SU-DHL-6 (cell line): Measurements from ENCODE around the gene CLRN2.

ENCODE experiments used
- H2AFZ ChIP-seq: fragments of 200-600 bp; sonication (generic); 2 replicates; pipeline ENCODE4 v1.6.1; 2014; ENCODE audit warnings: low read depth, mild to moderate bottlenecking, moderate library complexity, mixed read lengths, antibody characterized with exemption, low read length; ENCODE audit not compliant: severe bottlenecking
- H3F3A ChIP-seq: fragments of 200-600 bp; shearing (Covaris generic); 2 replicates; pipeline ENCODE4 v1.6.0; 2016; ENCODE audit warnings: antibody characterized with exemption, mild to moderate bottlenecking; ENCODE audit not compliant: insufficient read depth
- H3K27ac ChIP-seq: fragments of 200-600 bp; sonication (generic); 2 replicates; pipeline ENCODE4 v1.5.1; 2016; ENCODE audit warnings: low read depth, mild to moderate bottlenecking, low read length, moderate library complexity, mixed read lengths
- H3K27me3 ChIP-seq: fragments of 200-600 bp; sonication (generic), shearing (Covaris generic); 2 replicates; pipeline ENCODE4 v1.6.0; 2014; ENCODE audit warnings: mild to moderate bottlenecking, low read length
- H3K36me3 ChIP-seq: fragments of 200-600 bp; sonication (generic); 2 replicates; pipeline ENCODE4 v1.6.1; 2014; ENCODE audit warnings: mild to moderate bottlenecking, low read length, mixed read lengths
- H3K4me2 ChIP-seq: fragments of 300-600, 200-600 bp; shearing (Covaris generic), sonication (generic); 2 replicates; pipeline ENCODE4 v1.6.0; 2014; ENCODE audit warnings: low read length, low read depth, mild to moderate bottlenecking; ENCODE audit not compliant: poor library complexity, severe bottlenecking
- H3K4me3 ChIP-seq: fragments of 200-600 bp; sonication (generic); 2 replicates; pipeline ENCODE4 v1.5.1; 2014; ENCODE audit warnings: antibody characterized with exemption, low read length, mild to moderate bottlenecking, mixed read lengths; ENCODE audit not compliant: insufficient read depth, poor library complexity, severe bottlenecking
- H3K79me2 ChIP-seq: fragments of 200-600 bp; sonication (generic); 2 replicates; pipeline ENCODE4 v1.6.1; 2014; ENCODE audit warnings: mild to moderate bottlenecking, low read length, moderate library complexity; ENCODE audit not compliant: insufficient read depth
- H3K9ac ChIP-seq: fragments of 200-600 bp; sonication (generic); 2 replicates; pipeline ENCODE4 v1.7.0; 2014; ENCODE audit warnings: mild to moderate bottlenecking, low read length
- H3K9me2 ChIP-seq: fragments of 200-600 bp; sonication (generic); replicated peaks from 2 replicates; pipeline ENCODE4 v1.6.1; 2014; ENCODE audit warnings: low read length; ENCODE audit not compliant: insufficient read depth
- H3K9me3 ChIP-seq: fragments of 200-600 bp; sonication (generic); 2 replicates; pipeline ENCODE4 v1.6.1; 2014; ENCODE audit warnings: low read length, mixed read lengths; ENCODE audit not compliant: insufficient read depth
- H4K20me1 ChIP-seq: fragments of 200-600 bp; sonication (generic); 2 replicates; pipeline ENCODE4 v1.6.1; 2014; ENCODE audit warnings: low read depth, mild to moderate bottlenecking, antibody characterized with exemption, low read length, moderate library complexity, mixed read lengths
- CTCF ChIP-seq: fragments of 200-600 bp; sonication (generic); IDR thresholded peaks from one replicate; pipeline ENCODE4 v1.5.1; 2017; ENCODE audit warnings: antibody characterized with exemption, mild to moderate bottlenecking, low read length, moderate library complexity; ENCODE audit not compliant: insufficient read depth, poor library complexity, severe bottlenecking
- EZH2phosphoT487 ChIP-seq: fragments of 200-600 bp; sonication (generic), shearing (Covaris generic); conservative IDR thresholded peaks from 2 replicates; pipeline ENCODE4 v1.6.1; 2018; ENCODE audit warnings: mild to moderate bottlenecking, antibody characterized with exemption, low read length, moderate library complexity, mixed read lengths

Gene CLRN2

GRCh38 chr4:17546678-17547077 is 31.7 kb downstream of the CLRN2 start:
- Histone ChIP-seq H3K27ac (no peak overlapping the region), H3K79me2 (no peaks in the 10 kb centered on the region), H3K36me3 (no peaks in the 10 kb centered on the region), H3K27me3 (no peaks in the 10 kb centered on the region), H3F3A (no peaks in the 10 kb centered on the region), H2AFZ (no peak overlapping the region), H3K9me2 (no peaks in the 10 kb centered on the region), H3K4me3 (no peak overlapping the region), H3K9me3 (no peaks in the 10 kb centered on the region), H3K4me2 (no peak overlapping the region), H4K20me1 (no peaks in the 10 kb centered on the region), H3K9ac (no peak overlapping the region)
- TF ChIP-seq CTCF (no peak), EZH2phosphoT487 (no peak)

GRCh38 chr4:17550549-17550948 is 35.6 kb downstream of the CLRN2 start:
- no peaks in the 10 kb centered on the region for H3K9me3 ChIP-seq
- no peak overlapping the region for H3K4me2 ChIP-seq
- no peak overlapping the region for H3K4me3 ChIP-seq
- no peaks in the 10 kb centered on the region for H3K9me2 ChIP-seq
- H3K27ac ChIP-seq, result no peak overlapping the region
- H3K36me3 ChIP-seq, result no peaks in the 10 kb centered on the region
- TF ChIP-seq CTCF, result no peak
- TF ChIP-seq EZH2phosphoT487, result no peak
- no peaks in the 10 kb centered on the region for H4K20me1 ChIP-seq
- no peak overlapping the region for H3K9ac ChIP-seq
- H3K27me3 ChIP-seq, result no peaks in the 10 kb centered on the region
- H2AFZ ChIP-seq, result no peak overlapping the region
- H3F3A ChIP-seq, result no peaks in the 10 kb centered on the region
- no peaks in the 10 kb centered on the region for H3K79me2 ChIP-seq

DNA sequence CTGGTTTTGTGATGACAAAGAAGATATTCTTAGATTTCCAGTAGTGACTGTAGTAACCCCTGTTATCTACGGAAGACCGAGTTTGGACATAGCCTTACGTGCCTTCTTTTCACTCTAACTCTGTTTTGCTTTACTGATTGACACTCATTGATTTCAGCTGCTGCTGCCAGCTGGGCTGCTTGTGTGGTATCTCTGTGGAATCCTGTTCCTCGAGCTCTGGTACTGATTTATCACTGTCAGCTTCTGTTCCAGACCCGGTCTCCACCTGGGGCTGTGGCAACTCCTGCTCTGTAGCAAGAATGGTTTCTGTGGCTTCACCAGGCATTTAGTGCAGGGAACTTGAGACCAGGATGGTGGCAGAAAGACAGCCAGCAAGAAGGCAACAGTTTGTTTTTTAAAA is 37.5 kb downstream of the CLRN2 start:
- no peak overlapping the region for H3K4me3 ChIP-seq
- H3K9me2 ChIP-seq, result no peaks in the 10 kb centered on the region
- no peak overlapping the region for H3K27ac ChIP-seq
- H3K27me3 ChIP-seq, result no peaks in the 10 kb centered on the region
- H3K79me2 ChIP-seq, result no peaks in the 10 kb centered on the region
- TF ChIP-seq EZH2phosphoT487 (no peak), CTCF (no peak)
- no peak overlapping the region for H3K9ac ChIP-seq
- no peak overlapping the region for H3K4me2 ChIP-seq
- no peaks in the 10 kb centered on the region for H3K36me3 ChIP-seq
- H2AFZ ChIP-seq, result no peak overlapping the region
- H3F3A ChIP-seq, result no peaks in the 10 kb centered on the region
- no peaks in the 10 kb centered on the region for H4K20me1 ChIP-seq
- H3K9me3 ChIP-seq, result no peaks in the 10 kb centered on the region

- no peaks in the 10 kb centered on the region for H3K36me3 ChIP-seq
- H3K9me2 ChIP-seq, result no peaks in the 10 kb centered on the region
- H3K27ac ChIP-seq, result no peak overlapping the region
- no peaks in the 10 kb centered on the region for H3K9me3 ChIP-seq
- no peak overlapping the region for H2AFZ ChIP-seq
- no peak overlapping the region for H3K4me2 ChIP-seq
- no peaks in the 10 kb centered on the region for H3F3A ChIP-seq
- H4K20me1 ChIP-seq, result no peaks in the 10 kb centered on the region
- no peaks in the 10 kb centered on the region for H3K27me3 ChIP-seq
- no peaks in the 10 kb centered on the region for H3K79me2 ChIP-seq
- no peak for TF ChIP-seq CTCF
- no peak for TF ChIP-seq EZH2phosphoT487
- H3K9ac ChIP-seq, result no peak overlapping the region
- H3K4me3 ChIP-seq, result no peak overlapping the region
Observed at GRCh38 chr4:17554568-17554967, 39.6 kb downstream of the CLRN2 start.
